Esophagus muscularis mucosa (tissue), 4 donors: ENCODE data around the gene PLPPR3. TPM values are rescaled to one million over a fixed set of nuclear protein-coding genes. Genes with fewer than 3 reads are reported as not detected.
"Not testable (repeated sequence)": the region's sequence is repeated elsewhere in the genome, so short reads cannot be mapped to it uniquely, and the experiment has no call there.

Source experiments
- DNase-seq: peaks from one replicate; pipeline ENCODE4 v3.0.0-alpha.2; 2017; ENCODE audit errors: extremely low spot score
- H3K27ac ChIP-seq, 4 donors: fragments of 200-600 bp; sonication (generic); replicated peaks in 1 of 4; 1 replicate in 3 of 4; 2 replicates in 1 of 4; pipeline ENCODE4 v1.5.1; 2016 to 2019; ENCODE audit warnings: mild to moderate bottlenecking in 1 of 4
- H3K27me3 ChIP-seq, 4 donors: fragments of 200-600 bp; sonication (generic); one replicate each; pipeline versions ENCODE4 v1.5.1 to v1.6.0; 2016 to 2019
- H3K36me3 ChIP-seq, 4 donors: fragments of 200-600 bp; sonication (generic); one replicate each; pipeline ENCODE4 v1.5.1; 2016 to 2019
- H3K4me1 ChIP-seq, 4 donors: fragments of 200-600 bp; sonication (generic); one replicate each; pipeline ENCODE4 v1.5.1; 2016 to 2019
- H3K4me3 ChIP-seq, 4 donors: fragments of 200-600 bp; sonication (generic); 1 replicate in 2 of 4; 2 replicates in 2 of 4; pipeline ENCODE4 v1.5.1; 2016 to 2019; ENCODE audit warnings: mild to moderate bottlenecking in 4 of 4, moderate library complexity in 1 of 4
- H3K9me3 ChIP-seq, 4 donors: fragments of 200-600 bp; sonication (generic); 1 replicate in 3 of 4; 2 replicates in 1 of 4; pipeline ENCODE4 v1.5.1; 2016 to 2019
- EP300 ChIP-seq: sonication (generic); formaldehyde crosslinking; IDR thresholded peaks from one replicate; pipeline ENCODE4 v1.6.1; 2017; ENCODE audit warnings: antibody characterized with exemption
- POLR2A ChIP-seq: fragments of 450-650 bp; IDR thresholded peaks from one replicate; pipeline ENCODE4 v1.6.1; 2017; ENCODE audit warnings: antibody characterized with exemption, moderate library complexity, mild to moderate bottlenecking, low read depth
- POLR2AphosphoS5 ChIP-seq, 2 donors: sonication (generic); formaldehyde crosslinking; IDR thresholded peaks; one replicate each; pipeline ENCODE4 v1.6.1; 2017; ENCODE audit warnings: antibody characterized with exemption in 2 of 2
- WGBS: methylation state at CpG from one replicate; pipeline ENCODE4 v1.1.5; 2018; 5-methylcytosine and 5-hydroxymethylcytosine counted together
- intact Hi-C: fragments of 100-400 bp; cut with DNase I; formaldehyde crosslinking; loops from one replicate; pipeline ENCODE4 v1.15.1; 2023
- total RNA-seq, 4 donors: library from RNA; depleted of rRNA; stranded (reverse); fragments of >200 nt; gene quantifications; one replicate each; pipeline versions ENCODE4 v1.1.0 to v1.2.1, GENCODE V29; 2016
- TF ChIP-seq, protein P1 (sequence below), 3 experiments: fragments of 200-600 bp in 2 of 3; fragments of 450-650 bp in 1 of 3; sonication (generic) in 2 of 3; IDR thresholded peaks; one replicate each; pipeline ENCODE4 v1.5.1; 2017 to 2019; ENCODE audit warnings: antibody characterized with exemption in 3 of 3, mild to moderate bottlenecking in 2 of 3, moderate library complexity in 1 of 3

The PLPPR3 gene
- total RNA-seq, 4 donors from 2014 or later: not detected

DNA sequence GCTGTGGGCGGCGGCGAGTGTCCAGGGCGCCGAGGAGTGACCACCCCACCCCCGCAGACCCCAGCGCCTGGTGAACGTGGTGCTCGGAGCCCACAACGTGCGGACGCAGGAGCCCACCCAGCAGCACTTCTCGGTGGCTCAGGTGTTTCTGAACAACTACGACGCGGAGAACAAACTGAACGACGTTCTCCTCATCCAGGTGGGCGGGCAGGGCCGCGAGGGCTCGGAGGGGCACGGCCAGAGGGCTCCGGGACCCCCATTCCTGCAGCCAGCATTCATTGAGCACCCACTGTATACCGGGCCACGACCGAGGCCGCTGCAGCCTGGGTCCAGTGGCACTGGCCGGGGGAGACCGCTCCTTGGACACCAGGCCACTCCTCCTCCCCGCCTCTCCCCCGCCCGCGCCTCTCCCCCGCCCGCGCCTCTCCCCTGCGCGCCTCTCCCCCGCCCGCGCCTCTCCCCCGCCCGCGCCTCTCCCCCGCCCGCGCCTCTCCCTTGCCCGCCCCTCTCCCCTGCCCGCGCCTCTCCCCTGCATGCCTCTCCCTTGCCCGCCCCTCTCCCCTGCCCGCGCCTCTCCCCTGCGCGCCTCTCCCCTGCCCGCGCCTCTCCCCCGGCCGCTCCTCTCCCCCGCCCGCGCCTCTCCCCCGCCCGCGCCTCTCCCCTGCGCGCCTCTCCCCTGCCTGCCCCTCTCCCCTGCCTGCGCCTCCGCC, 22.2 kb upstream of the PLPPR3 start:
- no peak for DNase-seq
- H3K36me3 ChIP-seq: no peaks in the 10 kb centered on the region
- intact Hi-C loops: no loop called here
- H3K9me3 ChIP-seq: no peaks in the 10 kb centered on the region
- no peak for TF ChIP-seq POLR2AphosphoS5 (IDR thresholded peaks at IDR 0.05)
- no peak for TF ChIP-seq EP300
- TF ChIP-seq, protein P1, sequence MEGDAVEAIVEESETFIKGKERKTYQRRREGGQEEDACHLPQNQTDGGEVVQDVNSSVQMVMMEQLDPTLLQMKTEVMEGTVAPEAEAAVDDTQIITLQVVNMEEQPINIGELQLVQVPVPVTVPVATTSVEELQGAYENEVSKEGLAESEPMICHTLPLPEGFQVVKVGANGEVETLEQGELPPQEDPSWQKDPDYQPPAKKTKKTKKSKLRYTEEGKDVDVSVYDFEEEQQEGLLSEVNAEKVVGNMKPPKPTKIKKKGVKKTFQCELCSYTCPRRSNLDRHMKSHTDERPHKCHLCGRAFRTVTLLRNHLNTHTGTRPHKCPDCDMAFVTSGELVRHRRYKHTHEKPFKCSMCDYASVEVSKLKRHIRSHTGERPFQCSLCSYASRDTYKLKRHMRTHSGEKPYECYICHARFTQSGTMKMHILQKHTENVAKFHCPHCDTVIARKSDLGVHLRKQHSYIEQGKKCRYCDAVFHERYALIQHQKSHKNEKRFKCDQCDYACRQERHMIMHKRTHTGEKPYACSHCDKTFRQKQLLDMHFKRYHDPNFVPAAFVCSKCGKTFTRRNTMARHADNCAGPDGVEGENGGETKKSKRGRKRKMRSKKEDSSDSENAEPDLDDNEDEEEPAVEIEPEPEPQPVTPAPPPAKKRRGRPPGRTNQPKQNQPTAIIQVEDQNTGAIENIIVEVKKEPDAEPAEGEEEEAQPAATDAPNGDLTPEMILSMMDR (IDR thresholded peaks at IDR 0.05): no peak
- TF ChIP-seq POLR2A: no peak
- H3K4me3 ChIP-seq: peak overlapping the region; percentile 31 to 42 (median 34)
- no peak overlapping the region for H3K27ac ChIP-seq
- 21% methylated on average over 2 of the region's 70 CpGs for WGBS
- H3K27me3 ChIP-seq: peaks cover 0 to 93% (median 35%) of the 10 kb centered on the region in 4 donors
- H3K4me1 ChIP-seq: peaks cover 13 to 35% (median 27%) of the 10 kb centered on the region in 4 donors

DNA sequence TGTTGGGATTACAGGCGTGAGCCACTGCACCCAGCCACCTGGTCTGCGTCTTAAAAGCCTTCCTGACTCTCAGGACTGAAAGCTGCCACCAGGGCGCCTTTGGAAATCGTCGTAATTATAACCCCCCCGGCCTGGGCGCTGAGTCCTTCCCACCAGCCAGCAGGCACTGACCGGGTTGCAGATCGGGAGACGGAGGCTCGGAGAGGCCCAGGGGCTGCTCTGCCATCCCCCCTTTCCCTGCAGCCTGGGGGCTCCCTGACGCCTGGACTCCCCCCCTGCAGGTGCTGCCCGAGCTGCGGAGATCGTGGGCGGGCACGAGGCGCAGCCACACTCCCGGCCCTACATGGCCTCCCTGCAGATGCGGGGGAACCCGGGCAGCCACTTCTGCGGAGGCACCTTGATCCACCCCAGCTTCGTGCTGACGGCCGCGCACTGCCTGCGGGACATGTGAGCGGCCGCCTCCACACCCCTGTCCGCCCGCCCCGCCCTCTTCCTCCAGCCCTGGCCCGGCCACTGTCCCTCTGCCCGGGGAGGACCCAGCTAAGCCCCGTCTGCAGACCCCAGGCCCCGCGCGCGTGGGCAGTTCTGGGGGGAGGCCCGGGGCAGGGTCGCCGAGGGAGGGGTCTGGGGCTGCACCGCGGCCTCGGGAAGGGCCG, 21.6 kb upstream of the PLPPR3 start:
- H3K4me3 ChIP-seq: peak overlapping the region; percentile 31 to 42 (median 34)
- H3K4me1 ChIP-seq: peaks cover 13 to 30% (median 23%) of the 10 kb centered on the region in 4 donors
- 8% methylated on average over 12 of the region's 46 CpGs for WGBS
- peaks cover 0 to 96% (median 35%) of the 10 kb centered on the region in 4 donors for H3K27me3 ChIP-seq
- TF ChIP-seq EP300: no peak
- TF ChIP-seq, protein P1 (IDR thresholded peaks at IDR 0.05): peak in 1 of 3 experiments; percentile 3
- H3K9me3 ChIP-seq: no peaks in the 10 kb centered on the region
- H3K36me3 ChIP-seq: no peaks in the 10 kb centered on the region
- H3K27ac ChIP-seq: no peak overlapping the region
- intact Hi-C loops: no loop called here
- no peak for DNase-seq

DNA sequence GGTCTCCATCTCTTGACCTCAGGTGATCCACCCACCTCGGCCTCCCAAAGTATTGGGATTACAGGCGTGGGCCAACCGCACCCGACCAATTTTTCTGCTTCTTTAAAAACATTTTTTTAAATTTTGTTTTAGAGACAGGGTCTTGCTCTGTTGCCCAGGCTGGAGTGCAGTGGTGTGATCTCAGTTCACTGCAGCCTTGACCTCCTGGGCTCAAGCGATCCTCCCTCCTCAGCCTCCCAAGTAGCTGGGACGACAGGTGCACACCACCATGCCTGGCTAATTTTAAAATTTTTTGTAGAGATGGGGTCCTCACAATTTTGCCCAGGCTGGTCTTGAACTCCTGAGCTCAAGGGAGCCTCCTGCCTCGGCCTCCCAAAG, 21.0 kb upstream of the PLPPR3 start:
- intact Hi-C loops, H3K9me3 ChIP-seq, DNase-seq, H3K36me3 ChIP-seq, H3K27ac ChIP-seq: not testable (repeated sequence)
- Histone ChIP-seq H3K27me3 (peaks cover 0 to 97% (median 35%) of the 10 kb centered on the region in 4 donors), H3K4me3 (peak overlapping the region in 1 of 4 donors; percentile 31), H3K4me1 (peaks cover 12 to 25% (median 18%) of the 10 kb centered on the region in 4 donors)
- 82% methylated on average over 7 of the region's 7 CpGs for WGBS

DNA sequence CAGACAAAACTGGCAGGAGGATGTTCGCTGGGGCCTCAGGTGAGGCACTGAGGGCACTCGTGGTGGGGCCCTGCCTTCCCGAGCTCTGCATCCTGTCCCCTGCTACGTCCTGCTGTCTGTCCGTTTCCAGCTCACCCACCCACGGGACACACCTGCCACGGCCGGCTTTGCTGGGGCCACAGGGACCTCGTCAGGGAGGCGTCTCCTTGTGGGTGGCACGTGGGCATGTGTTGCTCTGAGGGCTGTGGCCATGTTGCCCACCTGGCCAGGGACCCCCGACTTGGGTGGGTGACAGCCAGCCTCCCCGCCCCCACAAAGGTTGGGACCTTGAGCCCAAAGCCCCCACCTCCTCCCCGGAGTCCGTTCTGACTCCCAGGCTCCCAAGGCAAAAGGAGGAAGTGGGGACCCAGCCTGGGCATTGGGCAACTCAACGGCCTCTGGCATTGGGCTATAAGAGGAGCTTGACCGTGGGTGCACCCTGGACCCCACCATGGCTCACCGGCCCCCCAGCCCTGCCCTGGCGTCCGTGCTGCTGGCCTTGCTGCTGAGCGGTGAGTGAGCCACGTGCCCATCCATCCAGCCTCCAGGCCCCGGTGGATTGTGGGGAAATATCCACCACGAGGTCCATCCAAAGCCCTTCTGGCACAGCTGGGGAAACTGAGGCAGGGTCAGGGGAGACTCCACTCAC, 18.9 kb upstream of the PLPPR3 start, which contains the start of gene PRTN3:
PRTN3 (plus strand) TSS at position 481 of the 688 bp plus-strand sequence; CDS start at position 491, 10 bp downstream.
- no peak for DNase-seq
- WGBS: 70% methylated on average over 5 of the region's 24 CpGs
- no peaks in the 10 kb centered on the region for H3K36me3 ChIP-seq
- H3K4me3 ChIP-seq: no peak within 1 kb of the TSS
- TF ChIP-seq, protein P1 (IDR thresholded peaks at IDR 0.05): no peak
- TF ChIP-seq POLR2AphosphoS5 (IDR thresholded peaks at IDR 0.05) (no peak), POLR2A (no peak), EP300 (no peak)
- no peaks in the 10 kb centered on the region for H3K9me3 ChIP-seq
- H3K27ac ChIP-seq: no peak within 1 kb of the TSS
- intact Hi-C loops: no loop called here
- H3K27me3 ChIP-seq: peaks cover 0 to 90% (median 27%) of the 10 kb centered on the region in 4 donors
- H3K4me1 ChIP-seq: peaks cover 8 to 19% (median 13%) of the 10 kb centered on the region in 4 donors

DNA sequence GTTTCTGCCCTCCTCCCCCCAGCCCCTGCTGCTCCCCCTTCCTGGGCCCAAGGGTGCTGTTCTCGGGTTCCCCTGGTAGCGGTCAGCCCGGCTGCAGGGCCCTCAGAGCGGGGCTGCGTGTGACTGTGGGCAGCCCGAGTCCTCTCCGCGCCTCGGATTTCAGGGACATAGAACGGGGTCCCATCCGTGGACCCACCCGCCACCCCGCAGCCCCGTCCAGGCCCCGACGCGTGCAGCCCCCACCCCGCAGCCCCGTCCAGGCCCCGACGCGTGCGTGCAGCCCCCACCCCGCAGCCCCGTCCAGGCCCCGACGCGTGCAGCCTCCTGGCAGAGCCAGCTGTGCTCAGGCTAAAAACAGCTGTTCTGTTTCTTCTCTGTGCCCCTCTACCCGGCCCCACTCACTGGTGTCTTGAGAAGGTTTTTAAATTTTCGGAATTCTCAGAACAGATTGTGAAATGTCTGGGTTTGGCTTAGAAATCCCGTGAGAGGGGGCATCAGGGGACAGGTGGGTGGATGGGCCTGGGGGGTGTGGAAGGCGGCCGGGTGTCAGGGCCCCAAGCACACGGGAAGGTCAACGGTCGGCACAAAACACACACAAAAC, 13.6 kb upstream of the PLPPR3 start:
- H3K27ac ChIP-seq: no peak overlapping the region
- H3K9me3 ChIP-seq: no peaks in the 10 kb centered on the region
- no peaks in the 10 kb centered on the region for H3K36me3 ChIP-seq
- peaks cover 0 to 80% (median 3%) of the 10 kb centered on the region in 4 donors for H3K27me3 ChIP-seq
- H3K4me3 ChIP-seq: no peak overlapping the region
- DNase-seq: no peak
- no peaks in the 10 kb centered on the region for H3K4me1 ChIP-seq
- WGBS: 36% methylated on average over 18 of the region's 36 CpGs
- TF ChIP-seq, protein P1 (IDR thresholded peaks at IDR 0.05): no peak
- intact Hi-C loops: no loop called here
